ENCODE results near the gene CERS1.
"Not testable (repeated sequence)": the region's sequence is repeated elsewhere in the genome, so short reads cannot be mapped to it uniquely, and the experiment has no call there.

The CERS1 gene

DNA sequence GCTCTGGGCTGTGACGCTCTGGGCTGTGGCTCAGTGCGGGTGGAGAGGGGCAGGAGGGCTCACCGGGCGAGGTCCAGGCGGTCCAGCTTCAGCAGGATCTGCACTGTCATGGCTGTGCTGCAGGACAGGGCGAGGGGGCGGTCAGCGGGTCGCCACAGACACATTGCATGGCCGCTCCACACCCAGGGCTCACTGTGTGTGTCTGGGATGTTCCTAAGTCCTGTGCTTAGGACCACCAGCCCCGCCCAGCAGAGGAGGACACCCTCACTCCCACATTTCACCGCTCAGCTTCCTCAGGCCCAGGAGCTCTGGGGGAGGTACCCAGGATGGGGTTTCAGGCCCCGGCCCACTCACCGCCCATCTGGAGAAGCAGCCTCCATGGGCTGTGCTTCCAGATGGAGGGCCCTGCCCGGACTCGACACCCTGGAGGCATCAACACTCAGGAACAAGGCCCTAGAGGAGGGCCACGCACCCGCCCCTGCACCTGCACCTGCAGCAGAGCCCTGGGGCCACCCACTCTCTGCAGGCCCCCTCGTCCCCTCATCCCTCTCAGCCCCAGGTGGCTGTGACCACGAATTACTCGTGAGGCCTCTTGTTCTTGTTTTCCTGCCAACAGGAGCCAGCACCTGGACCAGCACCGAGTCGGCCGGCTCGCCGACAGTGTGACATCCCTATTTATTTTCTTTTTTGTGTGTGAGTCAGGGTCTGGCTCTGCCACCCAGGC, 9.7 kb upstream of the CERS1 start:
- Histone ChIP-seq H3K36me3 (ENCODE audit: control insufficient read depth in 5 of 5, insufficient read depth in 5 of 5, low read length in 5 of 5) (peaks cover 0 to 85% (median 64%) of the 10 kb centered on the region in 5 donors), H3K27ac (ENCODE audit: low read depth, low read length) (no peak overlapping the region), H3K9ac (ENCODE audit: low read length in 5 of 5) (no peak overlapping the region)

DNA sequence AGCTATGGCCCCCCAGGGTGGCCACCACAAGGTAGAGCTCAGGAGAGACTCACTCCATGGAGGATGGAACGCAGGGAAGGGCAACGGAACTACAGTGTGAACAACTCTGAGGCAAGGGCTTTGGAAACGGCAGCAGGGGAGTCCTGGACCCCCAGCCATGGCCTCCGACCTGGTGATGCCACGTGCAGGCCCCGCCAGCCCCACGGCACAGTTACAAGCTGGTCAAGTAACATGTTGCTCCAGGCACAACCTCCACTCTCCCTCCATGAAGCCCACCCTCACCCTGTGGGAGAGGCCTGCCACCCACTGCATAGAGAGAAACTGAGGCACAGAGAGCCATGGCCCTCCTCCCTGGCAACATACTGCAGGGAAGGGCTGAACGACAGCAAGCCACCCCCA, 9.1 kb upstream of the CERS1 start:
- H3K9ac ChIP-seq (ENCODE audit: low read length in 5 of 5): no peak overlapping the region
- peaks cover 0 to 85% (median 67%) of the 10 kb centered on the region in 5 donors for H3K36me3 ChIP-seq (ENCODE audit: control insufficient read depth in 5 of 5, insufficient read depth in 5 of 5, low read length in 5 of 5)
- no peaks in the 10 kb centered on the region for H3K27me3 ChIP-seq (ENCODE audit: control insufficient read depth in 5 of 5, insufficient read depth in 4 of 5, low read length in 5 of 5)
- no peak overlapping the region for H3K4me3 ChIP-seq (ENCODE audit: low read depth in 1 of 5, low read length in 5 of 5)
- no peak overlapping the region for H3K27ac ChIP-seq (ENCODE audit: low read depth, low read length)
- H3K4me1 ChIP-seq (ENCODE audit: control insufficient read depth in 5 of 5, insufficient read depth in 5 of 5, low read length in 5 of 5): no peaks in the 10 kb centered on the region
- no peaks in the 10 kb centered on the region for H3K9me3 ChIP-seq (ENCODE audit: control insufficient read depth in 5 of 5, low read length in 5 of 5)

More for the DNA sequence above, 9.7 kb upstream of the CERS1 start:
- H3K4me1 ChIP-seq (ENCODE audit: control insufficient read depth in 5 of 5, insufficient read depth in 5 of 5, low read length in 5 of 5): no peaks in the 10 kb centered on the region
- H3K9me3 ChIP-seq (ENCODE audit: control insufficient read depth in 5 of 5, low read length in 5 of 5): no peaks in the 10 kb centered on the region
- H3K4me3 ChIP-seq (ENCODE audit: low read depth in 1 of 5, low read length in 5 of 5): no peak overlapping the region
- no peaks in the 10 kb centered on the region for H3K27me3 ChIP-seq (ENCODE audit: control insufficient read depth in 5 of 5, insufficient read depth in 4 of 5, low read length in 5 of 5)

GRCh38 chr19:18904334-18905057, 8.5 kb upstream of the CERS1 start:
- no peaks in the 10 kb centered on the region for H3K9me3 ChIP-seq (ENCODE audit: control insufficient read depth in 5 of 5, low read length in 5 of 5)
- peaks cover 0 to 85% (median 70%) of the 10 kb centered on the region in 5 donors for H3K36me3 ChIP-seq (ENCODE audit: control insufficient read depth in 5 of 5, insufficient read depth in 5 of 5, low read length in 5 of 5)
- peak overlapping the region in 1 of 5 donors; percentile 8 for H3K9ac ChIP-seq (ENCODE audit: low read length in 5 of 5)

DNA sequence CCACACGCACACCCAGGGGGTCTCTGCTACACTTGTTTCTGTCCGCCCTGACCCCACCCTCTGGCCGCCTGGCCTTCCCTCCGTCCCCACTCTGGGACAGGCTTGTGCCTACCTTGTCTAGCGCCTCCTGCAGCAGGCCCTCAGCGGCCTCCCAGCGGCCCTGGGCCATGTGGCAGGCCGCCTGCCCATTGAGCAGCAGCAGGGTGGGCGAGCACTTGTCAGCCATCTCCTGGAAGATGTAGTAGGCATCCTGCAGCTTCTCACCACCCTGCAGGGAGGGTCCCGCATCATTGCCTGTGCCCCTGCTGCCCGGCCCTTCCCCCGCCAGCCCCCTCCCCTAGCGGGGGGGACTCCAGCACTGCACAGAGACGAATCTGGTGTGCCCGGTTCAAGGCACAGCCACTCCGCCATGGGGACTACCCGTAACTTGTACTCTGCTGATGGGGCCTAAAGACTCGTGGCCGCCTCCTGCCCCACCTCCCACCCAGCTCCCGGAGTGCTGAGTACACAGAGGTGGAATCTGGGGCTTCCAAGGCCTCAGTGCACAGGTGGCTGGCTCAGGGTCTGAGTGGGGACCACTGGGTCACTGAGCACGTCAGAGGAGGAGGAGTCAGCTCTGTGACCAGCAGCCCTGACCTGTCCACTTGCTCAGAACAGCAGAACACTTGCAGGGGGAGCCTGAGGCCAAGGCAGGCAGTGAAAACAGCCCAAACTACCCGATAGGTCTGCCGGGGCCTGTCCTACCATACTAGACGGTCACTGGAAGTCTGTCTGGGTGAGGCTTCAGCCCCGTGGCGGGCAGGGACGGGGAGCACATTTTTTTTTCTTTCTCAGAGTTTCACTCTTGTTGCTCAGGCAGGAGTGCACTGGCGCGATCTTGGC, 7.4 kb upstream of the CERS1 start:
- Histone ChIP-seq H3K9me3 (ENCODE audit: control insufficient read depth in 5 of 5, low read length in 5 of 5) (no peaks in the 10 kb centered on the region), H3K27ac (ENCODE audit: low read depth, low read length) (no peak overlapping the region), H3K27me3 (ENCODE audit: control insufficient read depth in 5 of 5, insufficient read depth in 4 of 5, low read length in 5 of 5) (no peaks in the 10 kb centered on the region), H3K4me3 (ENCODE audit: low read depth in 1 of 5, low read length in 5 of 5) (no peak overlapping the region), H3K9ac (ENCODE audit: low read length in 5 of 5) (no peak overlapping the region), H3K4me1 (ENCODE audit: control insufficient read depth in 5 of 5, insufficient read depth in 5 of 5, low read length in 5 of 5) (no peaks in the 10 kb centered on the region), H3K36me3 (ENCODE audit: control insufficient read depth in 5 of 5, insufficient read depth in 5 of 5, low read length in 5 of 5) (peaks cover 0 to 86% (median 73%) of the 10 kb centered on the region in 5 donors)

More at GRCh38 chr19:18904334-18905057, 8.5 kb upstream of the CERS1 start:
- H3K27me3 ChIP-seq (ENCODE audit: control insufficient read depth in 5 of 5, insufficient read depth in 4 of 5, low read length in 5 of 5): no peaks in the 10 kb centered on the region
- no peak overlapping the region for H3K27ac ChIP-seq (ENCODE audit: low read depth, low read length)
- no peak overlapping the region for H3K4me3 ChIP-seq (ENCODE audit: low read depth in 1 of 5, low read length in 5 of 5)
- no peaks in the 10 kb centered on the region for H3K4me1 ChIP-seq (ENCODE audit: control insufficient read depth in 5 of 5, insufficient read depth in 5 of 5, low read length in 5 of 5)

GRCh38 chr19:18902519-18902918, 6.6 kb upstream of the CERS1 start:
- H3K36me3 ChIP-seq (ENCODE audit: control insufficient read depth in 5 of 5, insufficient read depth in 5 of 5, low read length in 5 of 5): peaks cover 0 to 78% (median 69%) of the 10 kb centered on the region in 5 donors
- not testable (repeated sequence) for H3K4me1 ChIP-seq (ENCODE audit: control insufficient read depth in 5 of 5, insufficient read depth in 5 of 5, low read length in 5 of 5); H3K9me3 ChIP-seq (ENCODE audit: control insufficient read depth in 5 of 5, low read length in 5 of 5); H3K27ac ChIP-seq (ENCODE audit: low read depth, low read length); H3K4me3 ChIP-seq (ENCODE audit: low read depth in 1 of 5, low read length in 5 of 5); H3K27me3 ChIP-seq (ENCODE audit: control insufficient read depth in 5 of 5, insufficient read depth in 4 of 5, low read length in 5 of 5); H3K9ac ChIP-seq (ENCODE audit: low read length in 5 of 5)

DNA sequence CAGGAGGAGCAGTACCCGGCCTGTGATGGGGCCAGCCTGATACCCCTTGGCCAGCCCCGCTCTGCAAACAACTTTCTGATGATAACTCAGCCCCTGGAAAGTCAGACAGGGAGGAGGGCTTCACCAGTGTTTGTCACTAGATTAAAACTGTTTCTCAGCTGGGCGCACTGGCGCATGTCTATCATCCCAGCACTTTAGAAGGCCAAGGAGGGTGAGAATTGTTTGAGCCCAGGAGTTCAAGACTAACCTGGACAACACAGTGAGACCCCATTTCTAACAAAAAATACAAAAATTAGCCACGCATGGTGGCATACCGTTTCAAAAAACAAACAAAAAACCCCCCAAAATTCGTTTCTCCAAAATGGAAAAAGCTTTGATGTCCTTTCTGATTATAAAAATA, 5.5 kb upstream of the CERS1 start:
- no peak overlapping the region for H3K27ac ChIP-seq (ENCODE audit: low read depth, low read length)
- H3K27me3 ChIP-seq (ENCODE audit: control insufficient read depth in 5 of 5, insufficient read depth in 4 of 5, low read length in 5 of 5): peaks cover 0 to 11% (median 8%) of the 10 kb centered on the region in 5 donors
- H3K4me3 ChIP-seq (ENCODE audit: low read depth in 1 of 5, low read length in 5 of 5): no peak overlapping the region
- no peak overlapping the region for H3K9ac ChIP-seq (ENCODE audit: low read length in 5 of 5)
- H3K36me3 ChIP-seq (ENCODE audit: control insufficient read depth in 5 of 5, insufficient read depth in 5 of 5, low read length in 5 of 5): peaks cover 0 to 68% (median 59%) of the 10 kb centered on the region in 5 donors
- H3K4me1 ChIP-seq (ENCODE audit: control insufficient read depth in 5 of 5, insufficient read depth in 5 of 5, low read length in 5 of 5): peaks cover 0 to 2% (median 0%) of the 10 kb centered on the region in 5 donors
- peaks cover 0 to 2% (median 0%) of the 10 kb centered on the region in 5 donors for H3K9me3 ChIP-seq (ENCODE audit: control insufficient read depth in 5 of 5, low read length in 5 of 5)

DNA sequence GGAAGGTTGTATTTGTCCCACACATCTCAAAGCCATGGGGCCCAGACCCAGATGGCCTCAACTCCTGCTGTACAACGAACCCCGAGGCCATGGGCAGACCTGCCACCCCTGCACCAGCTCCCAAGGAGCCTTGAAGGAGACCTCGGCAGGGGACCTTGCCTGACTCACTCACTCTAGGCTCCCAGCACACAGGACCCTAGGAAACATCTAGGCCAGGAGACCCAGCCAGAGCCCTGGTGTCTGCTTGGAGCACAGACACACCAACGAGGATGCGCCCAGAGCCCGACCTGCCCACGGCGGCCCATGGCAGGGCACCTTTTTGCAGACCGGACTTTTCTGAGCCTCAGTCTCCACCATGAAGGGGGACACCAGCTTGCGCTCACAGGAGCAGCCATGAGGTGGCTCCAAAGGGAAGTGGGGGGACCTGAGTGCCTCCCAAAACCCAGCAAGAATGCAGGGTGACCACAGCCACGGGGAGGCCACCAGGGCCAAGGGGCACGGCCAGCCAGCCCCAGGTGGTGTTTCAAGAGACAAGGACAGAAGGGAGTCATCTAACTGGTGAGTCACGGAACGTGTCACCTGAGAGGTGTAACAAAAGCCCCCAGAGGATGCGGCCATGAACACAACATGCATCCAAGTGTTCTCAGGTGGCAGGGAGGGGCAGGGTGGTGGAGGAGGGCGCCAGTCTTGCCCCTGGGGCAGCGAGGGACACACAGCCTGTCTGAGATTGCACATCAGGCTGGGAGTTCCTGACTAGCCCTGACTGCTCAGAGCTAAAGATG, 4.9 kb upstream of the CERS1 start:
- H3K4me3 ChIP-seq (ENCODE audit: low read depth in 1 of 5, low read length in 5 of 5): no peak overlapping the region
- H3K27me3 ChIP-seq (ENCODE audit: control insufficient read depth in 5 of 5, insufficient read depth in 4 of 5, low read length in 5 of 5): peaks cover 0 to 12% (median 9%) of the 10 kb centered on the region in 5 donors
- peaks cover 0 to 2% (median 0%) of the 10 kb centered on the region in 5 donors for H3K9me3 ChIP-seq (ENCODE audit: control insufficient read depth in 5 of 5, low read length in 5 of 5)
- H3K9ac ChIP-seq (ENCODE audit: low read length in 5 of 5): no peak overlapping the region
- peaks cover 0 to 4% (median 0%) of the 10 kb centered on the region in 5 donors for H3K4me1 ChIP-seq (ENCODE audit: control insufficient read depth in 5 of 5, insufficient read depth in 5 of 5, low read length in 5 of 5)
- H3K27ac ChIP-seq (ENCODE audit: low read depth, low read length): no peak overlapping the region
- peaks cover 0 to 62% (median 54%) of the 10 kb centered on the region in 5 donors for H3K36me3 ChIP-seq (ENCODE audit: control insufficient read depth in 5 of 5, insufficient read depth in 5 of 5, low read length in 5 of 5)

DNA sequence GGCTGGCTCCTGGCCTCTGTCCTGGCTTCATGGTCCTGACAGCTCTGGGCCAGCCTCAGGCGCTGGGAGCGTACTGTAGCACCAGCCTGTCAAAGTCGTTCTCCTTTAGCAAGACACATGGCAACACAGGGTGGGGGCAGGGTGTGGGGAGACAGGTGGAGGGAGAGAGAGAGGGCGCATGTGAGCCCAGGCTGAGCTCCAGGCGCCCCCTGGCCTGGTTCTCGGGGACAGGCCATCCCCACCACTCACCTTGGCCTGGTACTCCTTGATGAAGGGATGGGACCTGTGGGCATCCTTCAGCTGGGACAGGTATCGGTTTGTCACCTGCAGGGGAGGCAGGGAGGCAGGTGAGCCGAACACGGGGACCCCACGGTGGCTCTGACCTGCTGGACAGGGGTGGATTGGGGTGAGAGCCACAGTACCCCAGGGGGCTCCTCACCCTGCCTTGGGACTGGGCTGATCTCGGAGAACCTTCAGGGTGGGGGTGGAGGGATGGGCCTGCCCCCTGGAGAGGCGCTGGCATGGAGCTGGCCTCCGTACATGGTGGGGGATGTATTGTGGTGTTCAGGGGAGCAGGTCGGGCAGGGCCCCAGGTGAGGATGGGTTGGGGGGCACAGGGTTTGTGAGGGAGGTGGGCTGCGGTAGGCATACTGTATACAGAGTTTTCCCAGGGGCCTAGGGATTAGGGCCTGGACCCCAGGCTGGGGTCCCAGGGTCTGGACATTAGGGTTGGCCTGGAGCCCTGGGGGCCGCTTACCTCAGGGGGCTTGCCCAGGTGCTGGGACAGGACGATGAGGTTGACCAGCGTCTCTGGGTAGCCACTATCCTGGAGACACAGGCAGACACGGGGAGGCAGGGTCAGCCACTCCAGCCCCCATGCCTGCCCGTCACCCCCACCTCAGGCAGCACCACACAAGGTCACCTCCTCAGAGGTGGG, 3.9 kb upstream of the CERS1 start:
- no peak overlapping the region for H3K4me3 ChIP-seq (ENCODE audit: low read depth in 1 of 5, low read length in 5 of 5)
- no peak overlapping the region for H3K27ac ChIP-seq (ENCODE audit: low read depth, low read length)

More for the DNA sequence above, 3.9 kb upstream of the CERS1 start:
- peaks cover 0 to 12% (median 8%) of the 10 kb centered on the region in 5 donors for H3K4me1 ChIP-seq (ENCODE audit: control insufficient read depth in 5 of 5, insufficient read depth in 5 of 5, low read length in 5 of 5)
- H3K9me3 ChIP-seq (ENCODE audit: control insufficient read depth in 5 of 5, low read length in 5 of 5): peaks cover 0 to 2% (median 0%) of the 10 kb centered on the region in 5 donors
- H3K27me3 ChIP-seq (ENCODE audit: control insufficient read depth in 5 of 5, insufficient read depth in 4 of 5, low read length in 5 of 5): peaks cover 1 to 20% (median 13%) of the 10 kb centered on the region in 5 donors
- H3K36me3 ChIP-seq (ENCODE audit: control insufficient read depth in 5 of 5, insufficient read depth in 5 of 5, low read length in 5 of 5): peaks cover 0 to 52% (median 45%) of the 10 kb centered on the region in 5 donors
- H3K9ac ChIP-seq (ENCODE audit: low read length in 5 of 5): no peak overlapping the region

All from subcutaneous abdominal adipose tissue (tissue), 5 donors.